Hepatocyte (in vitro differentiated cells): ENCODE measurements around the gene SORCS2. TPM values are rescaled to one million over a fixed set of nuclear protein-coding genes. Genes with fewer than 3 reads are reported as not detected.

Source experiments
- DNase-seq: peaks from one replicate; pipeline ENCODE4 v3.0.0-alpha.2; 2016; ENCODE audit warnings: low spot score
- H2AFZ ChIP-seq: fragments of 200-600 bp; sonication (generic); 2 replicates; pipeline ENCODE4 v1.6.0; 2016; ENCODE audit warnings: antibody characterized with exemption, mild to moderate bottlenecking
- H3K27ac ChIP-seq: fragments of 200-600 bp; sonication (generic); 2 replicates; pipeline ENCODE4 v1.5.1; 2016; ENCODE audit warnings: mild to moderate bottlenecking
- H3K27me3 ChIP-seq: fragments of 200-600 bp; sonication (generic); 2 replicates; pipeline ENCODE4 v1.6.1; 2016
- H3K36me3 ChIP-seq: fragments of 200-600 bp; sonication (generic); replicated peaks from 2 replicates; pipeline ENCODE4 v1.5.1; 2016; ENCODE audit warnings: low read depth; ENCODE audit not compliant: insufficient read depth
- H3K4me1 ChIP-seq: fragments of 200-600 bp; sonication (generic); 2 replicates; pipeline ENCODE4 v1.5.1; 2016; ENCODE audit warnings: mild to moderate bottlenecking, moderate library complexity; ENCODE audit not compliant: insufficient read depth
- H3K4me2 ChIP-seq: fragments of 200-600 bp; sonication (generic); 2 replicates; pipeline ENCODE4 v1.6.0; 2016
- H3K4me3 ChIP-seq: fragments of 200-600 bp; sonication (generic); 2 replicates; pipeline ENCODE4 v1.5.1; 2016; ENCODE audit warnings: mild to moderate bottlenecking
- H3K79me2 ChIP-seq: fragments of 200-600 bp; sonication (generic); 2 replicates; pipeline ENCODE4 v1.6.0; 2017; ENCODE audit warnings: mild to moderate bottlenecking
- H3K9me2 ChIP-seq: fragments of 200-600 bp; sonication (generic); replicated peaks from 2 replicates; pipeline ENCODE4 v1.6.0; 2017; ENCODE audit warnings: mild to moderate bottlenecking; ENCODE audit not compliant: insufficient read depth
- H3K9me3 ChIP-seq: fragments of 200-600 bp; sonication (generic); 2 replicates; pipeline ENCODE4 v1.5.1; 2016; ENCODE audit warnings: low read depth, mild to moderate bottlenecking
- H4K20me1 ChIP-seq: fragments of 200-600 bp; sonication (generic); 2 replicates; pipeline ENCODE4 v1.6.0; 2016; ENCODE audit warnings: mild to moderate bottlenecking; ENCODE audit not compliant: insufficient read depth, poor library complexity, severe bottlenecking
- CTCF ChIP-seq: fragments of 200-600 bp; sonication (generic); IDR thresholded peaks from 2 replicates; pipeline ENCODE4 v1.5.1; 2016; ENCODE audit warnings: antibody characterized with exemption, mild to moderate bottlenecking; ENCODE audit not compliant: poor library complexity
- EZH2 ChIP-seq: fragments of 200-600 bp; sonication (generic); IDR thresholded peaks from 2 replicates; pipeline ENCODE4 v1.6.1; 2016; ENCODE audit warnings: antibody characterized with exemption, mild to moderate bottlenecking, borderline replicate concordance
- EZH2phosphoT487 ChIP-seq: fragments of 200-600 bp; sonication (generic); IDR thresholded peaks from one replicate; pipeline ENCODE4 v1.6.1; 2018; ENCODE audit warnings: antibody characterized with exemption, mild to moderate bottlenecking, low read depth, moderate library complexity; ENCODE audit not compliant: unreplicated experiment, severe bottlenecking
- WGBS: methylation state at CpG from one replicate; pipeline ENCODE4 v1.1.6; 2016; ENCODE audit warnings: low lambda C conversion rate; ENCODE audit errors: missing lambda C conversion rate; 5-methylcytosine and 5-hydroxymethylcytosine counted together
- polyA plus RNA-seq: library from polyadenylated mRNA; unstranded; fragments of >200 nt; fragmentation: Nextera tagmentation; extraction: Ambion mirVana; gene quantifications from 2 replicates; pipeline ENCODE4 v1.2.1, GENCODE V29; 2016
- total RNA-seq: library from RNA; depleted of rRNA; stranded (reverse); fragments of >200 nt; gene quantifications from 2 replicates; pipeline ENCODE4 v1.2.3, GENCODE V29; 2014

SORCS2 gene
- total and polyA plus RNA-seq, 2 experiments from 2014 or later, result 1.6 to 4.8 TPM

- Histone ChIP-seq H4K20me1 (no peaks in the 10 kb centered on the region), H3K79me2 (no peaks in the 10 kb centered on the region), H3K4me1 (no peaks in the 10 kb centered on the region), H3K9me2 (no peaks in the 10 kb centered on the region), H2AFZ (no peak overlapping the region), H3K9me3 (no peaks in the 10 kb centered on the region), H3K27me3 (no peaks in the 10 kb centered on the region), H3K27ac (no peak overlapping the region), H3K4me3 (no peak overlapping the region), H3K4me2 (no peak overlapping the region), H3K36me3 (no peaks in the 10 kb centered on the region)
- WGBS, result 94% methylated on average over 14 of the region's 14 CpGs
- TF ChIP-seq EZH2, result no peak
- no peak for TF ChIP-seq CTCF
- TF ChIP-seq EZH2phosphoT487, result no peak
- DNase-seq, result no peak
Observed at GRCh38 chr4:7784131-7784870, 592.0 kb downstream of the SORCS2 start.

DNA sequence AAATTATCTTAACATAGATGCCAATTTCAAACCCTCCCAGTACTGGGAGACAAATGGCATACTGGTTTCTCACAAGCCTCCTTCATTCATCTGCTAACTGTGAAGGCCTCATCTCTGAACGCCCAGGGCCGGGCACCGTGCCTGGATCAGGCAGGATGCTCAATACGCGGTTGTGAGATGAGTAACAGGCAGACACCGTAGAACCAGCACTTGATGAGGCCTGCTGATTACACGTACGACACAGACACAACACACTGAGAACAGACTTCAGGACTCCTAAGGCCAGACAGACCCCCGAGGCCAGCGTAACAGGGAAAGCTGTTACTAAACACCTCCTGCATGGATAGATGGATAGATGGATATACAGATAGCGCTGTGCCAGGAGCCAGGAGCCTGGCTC, 592.7 kb downstream of the SORCS2 start:
- TF ChIP-seq EZH2phosphoT487, result no peak
- TF ChIP-seq CTCF, result no peak
- TF ChIP-seq EZH2, result no peak
- no peak overlapping the region for H3K4me2 ChIP-seq
- H2AFZ ChIP-seq, result no peak overlapping the region
- H3K4me1 ChIP-seq, result no peaks in the 10 kb centered on the region
- no peaks in the 10 kb centered on the region for H3K9me2 ChIP-seq
- H3K9me3 ChIP-seq, result no peaks in the 10 kb centered on the region
- H3K36me3 ChIP-seq, result no peaks in the 10 kb centered on the region
- H3K4me3 ChIP-seq, result no peak overlapping the region
- no peaks in the 10 kb centered on the region for H3K79me2 ChIP-seq
- 88% methylated on average over 11 of the region's 11 CpGs for WGBS
- no peaks in the 10 kb centered on the region for H3K27me3 ChIP-seq
- no peak for DNase-seq
- no peak overlapping the region for H3K27ac ChIP-seq
- no peaks in the 10 kb centered on the region for H4K20me1 ChIP-seq

DNA sequence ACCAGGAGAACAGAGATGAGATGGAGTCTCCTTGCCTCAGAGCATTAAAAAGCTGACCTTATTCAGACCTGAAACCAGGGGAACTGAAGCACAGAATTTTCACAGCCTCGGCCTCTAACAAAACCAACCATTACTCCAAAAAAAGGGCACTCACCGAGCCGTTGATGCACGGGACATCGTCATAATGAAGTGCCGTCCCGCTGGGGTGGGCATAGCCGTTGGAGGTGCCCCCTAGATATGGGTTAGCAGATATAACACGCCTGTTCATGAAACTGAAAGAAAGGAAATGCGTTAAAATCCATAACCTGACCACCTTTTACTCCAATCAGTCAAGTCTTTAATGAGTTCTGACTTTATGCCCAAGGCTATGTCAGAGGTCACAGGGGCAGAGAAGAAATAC, 593.7 kb downstream of the SORCS2 start:
- Histone ChIP-seq H3K4me3 (no peak overlapping the region), H3K9me2 (no peaks in the 10 kb centered on the region), H3K79me2 (no peaks in the 10 kb centered on the region), H2AFZ (no peak overlapping the region), H3K36me3 (no peaks in the 10 kb centered on the region), H3K27me3 (no peaks in the 10 kb centered on the region), H3K27ac (no peak overlapping the region), H3K4me1 (no peaks in the 10 kb centered on the region), H4K20me1 (no peaks in the 10 kb centered on the region), H3K9me3 (no peaks in the 10 kb centered on the region), H3K4me2 (no peak overlapping the region)
- TF ChIP-seq CTCF (no peak), EZH2 (no peak), EZH2phosphoT487 (no peak)
- DNase-seq, result no peak
- 96% methylated on average over 10 of the region's 10 CpGs for WGBS
